Stimulated activated CD8-positive, alpha-beta memory T cell treated with anti-CD3 and anti-CD28 coated beads, Interleukin-4, amount 100 ng/mL, for 1 hour (primary cell): Measurements from ENCODE around the gene RNF31.
"Not testable (repeated sequence)": the region's sequence is repeated elsewhere in the genome, so short reads cannot be mapped to it uniquely, and the experiment has no call there.

Experiments
- DNase-seq, 2 donors: peaks; one replicate each; pipeline ENCODE4 v3.0.0-alpha.2; 2020; ENCODE audit warnings: low read depth in 2 of 2, low spot score in 1 of 2

The RNF31 gene

DNA sequence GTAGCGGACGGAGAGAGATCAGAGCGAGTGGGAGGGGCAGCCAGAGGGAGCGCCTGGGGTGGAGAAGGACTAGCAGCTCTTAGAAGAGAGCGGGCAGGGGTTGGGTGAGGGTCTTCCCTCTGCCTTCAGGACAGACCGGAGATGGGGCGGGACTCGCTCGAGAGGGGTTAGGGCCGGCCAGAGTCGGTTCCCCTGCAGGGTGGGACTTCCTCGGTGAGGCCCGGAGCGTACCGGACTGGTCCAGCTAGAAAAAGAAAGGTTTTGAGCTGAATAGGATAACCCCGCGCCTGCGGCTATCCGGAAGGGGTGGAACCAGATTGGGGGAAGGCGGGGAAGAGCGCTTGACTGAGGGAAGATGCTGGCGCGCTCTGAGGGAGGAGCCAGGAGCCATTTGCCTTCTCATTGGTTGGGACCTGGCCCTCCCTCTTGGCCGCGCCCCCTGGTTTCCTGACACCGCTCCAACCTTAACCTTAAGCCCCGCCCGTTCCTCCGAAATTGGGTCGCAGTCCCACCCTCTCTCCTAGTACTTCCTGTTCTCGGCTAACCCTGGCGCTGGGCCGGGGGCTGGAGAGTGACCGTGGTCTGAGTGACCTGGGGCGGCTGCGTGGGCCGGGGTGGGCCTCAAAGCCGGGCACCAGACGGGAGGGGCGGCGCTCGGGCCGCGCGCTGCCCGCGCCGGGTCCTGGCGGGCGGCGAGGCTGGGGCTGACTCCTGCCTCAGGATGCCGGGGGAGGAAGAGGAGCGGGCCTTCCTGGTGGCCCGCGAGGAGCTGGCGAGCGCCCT lies at the start of gene RNF31:
TSS of gene RNF31 (plus strand) at position 521 of the 783 bp plus-strand sequence. CDS start at position 722, 201 bp downstream.
- peak; percentile 90 to 94 for DNase-seq

DNA sequence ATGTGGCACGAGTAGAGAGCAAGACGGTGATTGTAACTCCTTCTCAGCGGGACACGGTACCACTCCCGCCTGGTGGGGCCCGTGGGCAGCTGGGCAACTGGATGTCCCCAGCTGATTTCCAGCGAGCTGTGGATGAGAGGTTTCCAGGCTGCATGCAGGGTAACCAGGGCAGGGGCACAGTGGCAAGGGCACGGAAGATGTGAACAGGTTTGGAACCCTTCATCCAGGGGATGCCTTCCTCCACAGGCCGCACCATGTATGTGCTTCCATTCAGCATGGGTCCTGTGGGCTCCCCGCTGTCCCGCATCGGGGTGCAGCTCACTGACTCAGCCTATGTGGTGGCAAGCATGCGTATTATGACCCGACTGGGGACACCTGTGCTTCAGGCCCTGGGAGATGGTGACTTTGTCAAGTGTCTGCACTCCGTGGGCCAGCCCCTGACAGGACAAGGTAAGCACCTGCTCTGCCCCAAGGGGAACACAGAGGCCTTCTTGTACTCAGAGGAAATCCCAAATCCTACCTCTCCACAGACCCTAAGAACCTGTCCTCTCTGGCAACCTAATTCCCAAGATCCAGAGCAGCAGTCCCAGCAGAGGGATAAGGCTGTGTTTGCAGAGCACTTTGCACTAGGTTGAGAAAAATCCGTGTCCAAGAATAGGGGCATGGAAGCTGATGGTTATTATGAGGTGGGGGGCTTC lies 48.9 kb upstream of the RNF31 start:
- DNase-seq, result no peak

DNA sequence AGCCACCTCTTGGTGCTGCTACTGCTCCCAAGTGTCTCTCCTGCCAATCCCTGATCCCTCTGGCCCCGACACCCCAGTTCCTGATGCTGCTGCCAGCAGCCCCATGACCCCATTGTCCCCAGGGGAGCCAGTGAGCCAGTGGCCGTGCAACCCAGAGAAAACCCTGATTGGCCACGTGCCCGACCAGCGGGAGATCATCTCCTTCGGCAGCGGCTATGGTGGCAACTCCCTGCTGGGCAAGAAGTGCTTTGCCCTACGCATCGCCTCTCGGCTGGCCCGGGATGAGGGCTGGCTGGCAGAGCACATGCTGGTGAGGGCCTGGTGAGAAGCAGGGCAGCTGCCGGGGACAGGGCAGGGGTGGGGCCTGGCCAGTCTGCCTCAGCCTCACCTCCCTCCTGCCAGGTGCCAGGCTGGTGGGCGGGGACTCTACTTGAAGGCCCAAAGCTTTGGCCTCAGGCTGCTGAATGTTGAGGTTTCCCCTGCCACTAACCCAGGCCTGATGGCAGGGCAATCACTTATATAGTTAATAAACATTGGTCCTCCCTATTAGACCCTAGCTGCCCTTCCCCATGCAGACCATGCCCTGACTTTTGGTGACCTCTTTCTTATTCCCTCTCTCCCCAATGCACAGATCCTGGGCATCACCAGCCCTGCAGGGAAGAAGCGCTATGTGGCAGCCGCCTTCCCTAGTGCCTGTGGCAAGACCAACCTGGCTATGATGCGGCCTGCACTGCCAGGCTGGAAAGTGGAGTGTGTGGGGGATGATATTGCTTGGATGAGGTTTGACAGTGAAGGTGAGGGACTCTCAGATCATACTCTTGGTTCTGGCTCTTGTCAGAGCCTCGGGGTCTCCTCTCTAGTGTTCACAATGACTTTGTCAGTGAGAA lies 48.1 kb upstream of the RNF31 start:
- DNase-seq, result no peak

DNA sequence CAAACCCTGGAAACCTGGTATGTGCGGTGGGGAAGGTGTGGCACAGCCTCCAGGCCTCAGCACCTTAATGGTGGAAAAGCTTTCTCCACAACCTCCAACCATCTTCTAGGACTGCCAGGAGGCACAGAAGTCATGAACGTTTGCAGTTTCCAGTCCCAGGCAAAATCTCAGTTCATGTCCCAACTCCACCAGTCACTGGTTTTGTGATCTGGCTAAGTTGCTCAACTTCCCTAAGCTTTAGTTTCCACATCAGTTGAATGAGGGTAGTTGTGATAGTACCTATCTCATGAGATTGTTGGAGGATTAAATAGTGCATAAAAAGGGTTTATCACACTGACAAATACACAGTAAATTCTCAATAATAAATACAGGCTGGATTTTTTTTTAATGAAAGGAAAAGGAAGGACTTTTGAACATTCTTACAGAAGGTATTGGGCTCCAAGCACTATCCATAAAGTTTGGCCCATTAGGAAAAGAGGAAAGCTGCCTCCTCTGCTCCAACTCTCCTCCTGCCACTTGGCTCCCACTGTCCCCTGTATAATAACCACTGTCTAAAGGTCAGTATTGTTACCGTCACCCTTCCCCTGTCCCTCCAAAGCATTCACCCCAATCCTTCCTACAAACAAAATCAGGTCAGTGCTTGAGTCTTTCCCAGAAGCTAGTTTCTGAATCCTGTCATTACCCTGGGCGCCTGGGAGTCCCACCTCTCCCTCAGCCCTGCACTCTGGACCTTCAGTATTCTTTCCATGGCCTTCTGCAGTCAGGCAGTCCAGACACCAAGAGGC lies 46.9 kb upstream of the RNF31 start:
- no peak for DNase-seq

DNA sequence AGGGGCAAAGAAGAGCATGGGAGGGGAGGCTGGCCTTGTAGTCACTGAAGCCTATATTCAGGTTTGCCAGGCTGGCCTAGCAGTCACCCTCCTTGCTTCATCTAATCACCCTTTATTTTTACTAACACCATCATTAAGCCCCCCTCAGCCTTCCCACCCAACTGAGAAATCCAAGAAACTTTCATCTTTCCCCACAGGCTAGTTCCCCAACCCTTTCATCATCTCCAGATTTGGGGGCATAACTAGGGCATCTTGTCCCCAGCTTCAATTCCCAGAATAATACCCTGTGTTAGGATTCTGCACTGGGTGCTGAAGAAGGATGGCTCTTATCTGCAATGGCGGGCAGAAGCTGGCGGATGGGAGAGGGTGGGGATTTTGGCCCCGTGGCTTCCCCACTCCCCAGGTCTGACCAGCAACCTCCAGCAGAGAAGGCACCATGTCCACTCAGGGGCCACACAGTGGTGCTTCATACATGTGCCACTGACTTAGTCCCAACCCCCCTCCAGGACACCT lies 46.3 kb upstream of the RNF31 start:
- no peak for DNase-seq

DNA sequence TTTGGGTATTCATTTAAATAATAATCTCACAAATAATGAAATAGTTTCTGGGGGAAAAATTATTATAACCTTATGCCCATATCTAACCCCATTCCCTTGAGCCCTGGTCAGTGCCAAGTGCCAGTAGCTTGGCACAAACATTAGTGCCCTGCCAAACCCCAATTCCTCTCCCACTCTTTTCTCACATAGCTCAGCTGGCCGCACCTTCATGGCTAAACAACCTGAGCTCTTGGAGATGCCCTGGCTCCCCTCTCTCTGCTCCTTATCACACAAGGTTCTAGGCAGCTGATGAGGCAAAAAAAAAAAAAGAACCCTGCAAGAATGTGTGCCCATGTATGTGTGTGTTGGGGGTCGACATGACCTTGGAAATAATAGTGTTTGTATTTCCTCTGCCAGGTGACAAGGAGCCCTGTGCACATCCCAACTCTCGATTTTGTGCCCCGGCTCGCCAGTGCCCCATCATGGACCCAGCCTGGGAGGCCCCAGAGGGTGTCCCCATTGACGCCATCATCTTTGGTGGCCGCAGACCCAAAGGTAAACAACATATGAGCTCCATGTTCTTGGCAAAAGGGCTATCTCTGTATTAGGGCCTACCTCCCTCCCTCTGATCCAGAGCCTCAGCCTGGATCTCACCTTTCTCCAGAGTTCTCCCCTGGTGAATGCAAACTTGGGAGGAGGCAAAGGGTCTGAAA lies 44.8 kb upstream of the RNF31 start:
- DNase-seq, result no peak

DNA sequence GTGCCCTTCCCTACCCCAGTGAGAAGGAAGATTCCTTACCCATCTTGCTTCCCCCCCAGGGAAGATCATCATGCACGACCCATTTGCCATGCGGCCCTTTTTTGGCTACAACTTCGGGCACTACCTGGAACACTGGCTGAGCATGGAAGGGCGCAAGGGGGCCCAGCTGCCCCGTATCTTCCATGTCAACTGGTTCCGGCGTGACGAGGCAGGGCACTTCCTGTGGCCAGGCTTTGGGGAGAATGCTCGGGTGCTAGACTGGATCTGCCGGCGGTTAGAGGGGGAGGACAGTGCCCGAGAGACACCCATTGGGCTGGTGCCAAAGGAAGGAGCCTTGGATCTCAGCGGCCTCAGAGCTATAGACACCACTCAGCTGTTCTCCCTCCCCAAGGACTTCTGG lies 43.8 kb upstream of the RNF31 start:
- no peak for DNase-seq

DNA sequence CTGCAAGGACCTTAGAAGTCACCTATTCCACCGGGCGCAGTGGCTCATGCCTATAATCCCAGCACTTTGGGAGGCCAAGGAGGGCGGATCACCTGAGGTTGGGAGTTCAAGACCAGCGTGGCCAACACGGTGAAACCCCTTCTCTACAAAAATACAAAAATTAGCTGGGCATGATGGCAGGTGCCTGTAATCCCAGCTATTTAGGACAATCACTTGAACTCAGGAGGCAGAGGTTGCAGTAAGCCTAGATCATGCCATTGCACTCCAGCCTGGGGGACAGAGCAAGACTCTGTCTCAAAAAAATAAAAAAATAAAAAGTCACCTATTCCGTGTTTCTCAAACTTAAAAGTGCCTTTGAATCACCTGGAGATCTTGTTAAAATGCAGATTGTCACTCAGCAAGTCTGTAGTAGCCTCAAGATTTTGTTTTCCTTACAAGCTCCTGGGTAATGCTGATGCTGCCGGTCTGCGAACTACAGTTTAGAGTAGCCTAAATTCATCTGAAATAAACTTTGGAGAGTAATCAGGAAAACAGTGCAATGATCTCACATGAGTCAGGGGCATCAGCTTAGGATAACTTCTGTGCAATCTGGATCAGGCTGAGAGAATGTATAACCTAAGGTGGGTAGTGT lies 41.6 kb upstream of the RNF31 start:
- DNase-seq, result not testable (repeated sequence)

DNA sequence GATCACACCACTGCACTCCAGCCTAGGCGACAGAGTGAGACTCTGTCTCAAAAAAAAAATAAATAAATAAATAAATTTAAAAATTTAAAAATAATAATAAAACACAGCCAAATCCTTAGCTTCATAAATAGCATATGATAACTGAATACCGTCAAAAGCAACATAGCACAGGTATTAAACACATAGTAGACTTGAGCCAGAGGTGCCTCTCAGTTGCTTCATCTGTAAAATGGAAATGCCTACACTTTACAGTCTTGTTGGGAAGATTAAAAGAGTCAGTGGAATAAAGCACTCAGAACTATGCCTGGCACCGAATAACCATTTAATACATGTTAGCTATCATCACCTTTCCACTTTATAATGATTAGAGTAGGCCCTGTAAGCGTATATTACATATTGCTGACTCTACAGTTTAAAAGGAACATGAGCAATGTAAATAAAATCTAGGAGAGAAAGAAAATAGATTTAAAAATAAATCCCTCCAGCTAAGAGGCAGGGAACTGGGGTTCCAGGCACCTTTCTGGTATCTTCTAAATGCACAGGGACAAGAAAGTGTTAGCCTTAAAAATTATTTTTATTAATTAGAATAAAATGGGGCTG lies 40.5 kb upstream of the RNF31 start:
- no peak for DNase-seq

DNA sequence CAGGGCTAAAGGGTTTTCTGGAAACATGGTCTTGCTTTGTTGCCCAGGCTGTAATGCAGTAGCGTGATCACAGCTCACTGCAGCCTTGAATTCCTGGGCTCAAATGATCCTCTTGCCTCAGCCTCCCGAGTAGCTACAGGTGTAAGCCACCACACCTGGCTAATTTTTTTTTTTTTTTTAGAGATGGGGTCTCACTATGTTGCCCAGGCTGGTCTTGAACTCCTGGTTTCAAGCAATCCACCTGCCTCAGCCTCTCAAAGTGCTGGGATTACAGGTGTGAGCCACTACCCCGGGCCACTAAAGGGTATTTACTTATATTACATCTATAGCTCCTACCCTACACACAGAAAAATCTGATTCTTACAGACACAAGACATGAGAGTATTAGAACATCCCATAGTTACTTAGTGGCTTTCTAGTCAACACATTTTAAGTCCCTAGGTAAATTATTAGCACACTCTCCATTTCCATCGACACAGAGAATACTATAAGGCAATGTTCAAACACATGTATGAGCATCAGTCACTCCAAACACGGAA lies 38.9 kb upstream of the RNF31 start:
- DNase-seq, result no peak

DNA sequence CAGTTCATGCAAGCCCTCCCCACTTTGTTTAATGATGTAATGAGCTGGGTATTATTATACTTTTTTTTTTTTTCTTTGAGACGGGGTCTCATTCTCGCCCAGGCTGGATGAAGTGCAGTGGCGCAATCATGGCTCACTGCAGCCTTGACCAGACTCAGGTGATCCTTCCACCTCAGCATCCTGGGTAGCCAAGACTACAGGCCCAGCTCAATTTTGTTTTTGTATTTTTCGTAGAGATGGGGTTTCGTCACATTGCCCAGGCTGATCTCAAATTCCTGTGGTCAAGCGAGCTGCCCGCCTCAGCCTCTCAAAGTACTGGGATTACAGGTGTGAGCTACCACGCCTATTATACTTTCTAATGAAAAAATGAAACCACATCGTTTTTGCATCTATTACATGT lies 37.2 kb upstream of the RNF31 start:
- DNase-seq, result no peak

DNA sequence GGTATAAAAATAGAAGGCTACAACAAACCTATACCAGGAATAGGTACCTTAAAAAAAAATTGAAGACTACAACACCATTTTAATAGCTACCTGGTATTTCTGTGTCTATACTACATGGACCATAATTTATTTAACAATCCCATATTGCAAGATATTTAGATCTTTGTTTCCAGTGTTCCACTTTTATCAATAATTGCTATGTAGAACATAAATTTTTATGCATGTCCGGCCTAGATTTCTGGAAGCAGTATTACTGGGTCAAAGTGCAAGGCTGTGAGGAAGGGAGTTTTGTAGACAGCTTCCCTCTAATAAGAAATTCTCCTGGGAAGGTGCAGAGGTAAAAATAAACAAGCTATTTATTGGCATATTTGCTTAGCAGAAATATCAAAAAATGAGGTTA lies 36.8 kb upstream of the RNF31 start:
- DNase-seq, result no peak

DNA sequence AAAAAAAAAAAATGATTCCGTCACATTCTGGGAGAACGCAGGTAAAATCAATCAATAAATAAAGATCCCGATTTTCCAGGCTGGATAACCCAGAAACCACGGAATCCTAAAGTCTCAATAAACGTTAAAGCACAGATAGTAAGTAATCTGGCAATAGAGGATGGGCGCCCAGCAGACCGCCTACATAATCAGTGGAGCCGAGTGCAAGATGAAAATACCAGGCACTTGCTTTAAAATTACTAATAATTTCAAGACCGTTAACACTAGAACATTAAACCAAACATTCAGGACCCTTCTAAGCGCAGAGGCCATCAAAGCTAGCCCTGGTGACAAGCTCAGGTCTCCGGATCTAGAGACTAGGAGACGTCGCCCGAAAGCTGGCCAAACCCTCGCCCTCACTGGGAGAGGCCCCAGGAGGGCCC lies 33.9 kb upstream of the RNF31 start:
- no peak for DNase-seq

DNA sequence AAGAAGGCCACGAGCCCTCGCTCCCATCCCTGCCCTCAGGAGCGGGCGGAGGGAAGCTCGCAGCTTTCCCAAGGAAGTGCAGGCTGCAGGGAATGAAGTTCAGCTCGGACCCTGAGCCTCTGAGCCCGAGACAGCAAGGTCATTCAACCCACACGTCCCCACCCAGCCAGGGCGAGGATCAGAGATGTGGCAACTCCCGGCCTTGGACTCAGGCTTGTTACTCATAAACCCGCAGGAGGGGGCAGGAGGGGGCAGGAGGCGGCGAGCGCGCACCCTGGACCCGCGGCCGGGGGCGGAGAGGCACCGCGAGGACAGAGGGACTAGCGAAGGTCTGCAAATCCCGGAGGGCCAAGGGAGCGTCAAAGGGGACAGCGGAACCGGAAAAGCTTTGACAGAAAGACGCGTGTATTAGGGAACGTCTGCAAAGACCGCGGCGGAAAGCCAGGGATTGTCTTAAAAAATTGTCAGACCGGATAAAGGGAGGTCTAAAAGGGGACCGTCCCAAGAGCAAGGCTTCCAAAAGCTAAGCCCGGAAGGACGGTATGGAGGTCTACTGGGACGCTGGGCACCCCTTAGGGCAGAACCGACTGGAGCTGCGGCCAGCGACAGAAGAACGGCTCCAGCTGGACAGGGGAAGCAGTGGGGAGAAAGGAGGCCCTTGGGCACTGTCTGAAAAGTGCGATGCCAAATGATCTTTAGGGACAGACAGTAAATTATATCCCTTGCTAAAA lies 33.3 kb upstream of the RNF31 start:
- DNase-seq, result peak; percentile 51 to 54

DNA sequence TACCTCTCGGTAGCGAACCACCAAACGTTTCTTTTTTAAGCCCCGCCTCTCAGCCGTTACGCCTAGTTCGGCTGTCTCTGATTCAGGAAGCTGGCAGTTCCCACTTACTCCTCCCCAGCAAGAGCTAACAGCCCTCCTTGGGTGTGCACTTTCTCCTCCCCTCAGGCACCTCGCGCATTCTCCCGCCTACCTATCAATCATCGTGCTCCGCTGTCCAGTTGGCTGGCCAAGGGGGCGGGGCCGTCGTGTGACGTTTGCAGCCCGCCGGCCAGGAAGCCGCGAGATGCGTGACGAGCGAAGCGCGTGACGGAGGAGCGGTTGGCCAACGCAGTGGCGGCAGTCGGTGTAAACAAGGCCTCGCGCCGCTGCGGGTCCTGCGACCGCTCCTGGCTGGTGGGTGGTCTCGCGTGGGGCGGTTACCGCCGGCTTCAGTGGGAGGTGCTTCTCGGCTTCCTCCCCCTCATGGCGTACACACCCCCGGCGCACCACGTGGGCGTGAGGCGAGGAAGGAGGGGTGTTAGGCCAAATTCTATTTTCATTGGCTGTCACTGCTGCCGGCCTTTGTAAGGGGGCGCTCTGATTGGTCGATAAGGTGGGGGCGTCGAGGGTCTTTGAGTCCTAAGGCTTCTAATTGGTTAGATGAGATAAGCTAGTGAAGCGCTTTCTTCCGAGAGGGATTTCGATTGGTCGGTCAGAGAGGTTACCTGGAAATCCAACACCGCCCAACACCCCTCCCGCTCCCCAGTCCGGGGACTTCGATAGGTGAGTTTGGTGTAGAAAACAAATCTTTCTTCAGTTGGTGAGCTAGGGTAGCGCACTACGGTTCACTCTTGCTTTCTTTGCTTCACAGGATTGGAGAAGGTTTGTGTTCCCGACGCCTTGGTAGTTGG lies 32.5 kb upstream of the RNF31 start, which contains the start of the genes DCAF11 and NRL:
TSS of gene DCAF11 (plus strand) at position 246 of the 890 bp plus-strand sequence. CDS start 818 bp downstream, outside the sequence.
TSS of gene NRL (minus strand) at position 418 of the 890 bp plus-strand sequence. CDS start 32,101 bp downstream, outside the sequence.
- DNase-seq, result peak; percentile 94 to 95

DNA sequence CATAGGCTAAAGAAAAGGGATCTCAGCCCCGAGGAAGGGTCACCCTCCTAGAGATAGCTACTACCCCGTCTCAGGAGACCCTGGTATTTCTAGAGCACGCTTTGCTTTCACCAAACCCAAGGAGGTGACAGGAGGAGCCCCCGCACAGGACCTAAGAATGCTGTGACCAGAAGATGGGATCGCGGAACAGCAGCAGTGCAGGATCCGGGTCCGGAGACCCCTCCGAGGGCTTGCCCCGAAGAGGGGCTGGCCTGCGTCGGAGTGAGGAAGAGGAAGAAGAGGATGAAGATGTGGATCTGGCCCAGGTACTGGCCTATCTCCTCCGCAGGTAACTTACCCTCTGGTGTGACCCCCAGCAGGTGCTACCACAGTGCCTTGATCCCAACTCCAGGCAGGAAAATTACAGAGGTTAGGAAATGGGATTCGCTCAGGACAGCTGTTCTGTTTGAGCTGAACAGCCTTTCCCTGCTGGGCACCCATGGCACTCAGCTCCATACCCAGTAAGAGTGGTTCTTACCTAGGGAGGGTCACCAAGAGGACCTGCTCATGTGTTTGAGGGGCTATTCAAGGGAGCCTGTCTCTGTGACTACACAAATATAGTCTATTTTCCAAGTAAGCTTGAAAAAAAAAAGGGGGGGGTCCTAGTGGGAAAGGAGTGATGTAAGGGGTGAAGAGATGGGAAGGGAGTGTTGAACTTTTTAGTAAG lies 31.7 kb upstream of the RNF31 start:
- DNase-seq, result no peak
